ENCODE data around the gene EPS8L1.
A peak's percentile ranks its signal among the peaks of the same experiment; 100 is the strongest.
"Not testable (repeated sequence)": the region's sequence is repeated elsewhere in the genome, so short reads cannot be mapped to it uniquely, and the experiment has no call there.

Gene EPS8L1

GRCh38 chr19:55050749-55051532, 24.7 kb upstream of the EPS8L1 start:
- DNase-seq = no peak

GRCh38 chr19:55053735-55054134, 21.9 kb upstream of the EPS8L1 start:
- DNase-seq = no peak

- no peak for DNase-seq
These were observed 18.8 kb upstream of the EPS8L1 start for GRCh38 chr19:55056827-55057226.

- no peak for DNase-seq
These were observed 16.7 kb upstream of the EPS8L1 start for GRCh38 chr19:55058781-55059610.

- not testable (repeated sequence) for DNase-seq
These were observed 15.4 kb upstream of the EPS8L1 start for GRCh38 chr19:55060287-55060686.

GRCh38 chr19:55062735-55063491, 12.8 kb upstream of the EPS8L1 start, which contains the start of gene RDH13:
RDH13 (minus strand) TSS chr19:55063148; CDS start chr19:55063032, 116 bp downstream.
- DNase-seq = peak; percentile 17 to 93 (median 81)

- DNase-seq = no peak
These were observed 12.2 kb upstream of the EPS8L1 start for GRCh38 chr19:55063492-55063843.

GRCh38 chr19:55065516-55065915, 10.2 kb upstream of the EPS8L1 start:
- DNase-seq = not testable (repeated sequence)

- no peak for DNase-seq
These were observed 9.5 kb upstream of the EPS8L1 start for GRCh38 chr19:55066107-55066709.

- no peak for DNase-seq
These were observed 7.8 kb upstream of the EPS8L1 start for GRCh38 chr19:55067869-55068268.

- peak in 2 of 51 donors; percentile 8 to 48 for DNase-seq
These were observed 6.5 kb upstream of the EPS8L1 start for GRCh38 chr19:55068950-55069864.

GRCh38 chr19:55069865-55070197, 5.8 kb upstream of the EPS8L1 start:
- DNase-seq = no peak

GRCh38 chr19:55070466-55071128, 5.1 kb upstream of the EPS8L1 start:
- DNase-seq = no peak

GRCh38 chr19:55071129-55071502, 4.6 kb upstream of the EPS8L1 start:
- no peak for DNase-seq

- DNase-seq = no peak
These were observed 3.8 kb upstream of the EPS8L1 start for GRCh38 chr19:55071913-55072312.

- no peak for DNase-seq
These were observed 652 bp downstream of the EPS8L1 start for GRCh38 chr19:55076321-55076720.

GRCh38 chr19:55077106-55077505, 1.4 kb downstream of the EPS8L1 start:
- no peak for DNase-seq

GRCh38 chr19:55078996-55079395, 3.3 kb downstream of the EPS8L1 start:
- DNase-seq = no peak

GRCh38 chr19:55079400-55080038, 3.9 kb downstream of the EPS8L1 start:
- DNase-seq = no peak
